Common myeloid progenitor, CD34-positive (primary cell): ENCODE results near the gene AKAP6.
"Not testable (repeated sequence)": the region's sequence is repeated elsewhere in the genome, so short reads cannot be mapped to it uniquely, and the experiment has no call there.

Experiments used
- CTCF ChIA-PET: fragments of 350-600 bp; sonication (Branson Sonifier 250); formaldehyde crosslinking; loops from one replicate; lab custom pipeline; 2021; ENCODE audit warnings: antibody characterized with exemption; lab: Charles Lee
- POLR2A ChIA-PET: fragments of 350-600 bp; sonication (Branson Sonifier 250); formaldehyde crosslinking; loops from one replicate; lab custom pipeline; 2021; ENCODE audit warnings: antibody characterized with exemption; lab: Charles Lee
- DNase-seq, 3 donors: peaks; one replicate each; pipeline versions ENCODE4 v3.0.0 to v3.0.0-alpha.2; 2013
- H3K27ac ChIP-seq, 2 experiments: 1 replicate in 1 of 2; 2 replicates in 1 of 2; pipeline ENCODE4 v1.7.0; 2013; ENCODE audit warnings: inconsistent platforms in 2 of 2, low read length in 2 of 2, mild to moderate bottlenecking in 2 of 2, low read depth in 1 of 2, moderate library complexity in 1 of 2; ENCODE audit not compliant: severe bottlenecking in 2 of 2, insufficient read depth in 1 of 2, poor library complexity in 1 of 2
- H3K27me3 ChIP-seq, 5 experiments: replicated peaks in 2 of 5; 1 replicate in 3 of 5; 2 replicates in 2 of 5; pipeline versions ENCODE4 v1.6.1 to v1.7.0; 2013; ENCODE audit warnings: low read length in 4 of 5, mild to moderate bottlenecking in 2 of 5, moderate library complexity in 2 of 5, inconsistent platforms in 1 of 5; ENCODE audit not compliant: insufficient read depth in 5 of 5, control insufficient read depth in 4 of 5
- H3K36me3 ChIP-seq, 4 experiments: 1 replicate in 2 of 4; 2 replicates in 2 of 4; pipeline versions ENCODE4 v1.6.1 to v1.7.0; 2013; ENCODE audit warnings: low read length in 3 of 4, control low read depth in 1 of 4, mild to moderate bottlenecking in 1 of 4; ENCODE audit not compliant: control insufficient read depth in 4 of 4, insufficient read depth in 4 of 4
- H3K4me1 ChIP-seq, 4 experiments: 1 replicate in 3 of 4; 2 replicates in 1 of 4; pipeline versions ENCODE4 v1.6.1 to v1.7.1; 2013; ENCODE audit warnings: low read length in 3 of 4, mild to moderate bottlenecking in 3 of 4, control low read depth in 1 of 4, inconsistent platforms in 1 of 4, moderate library complexity in 1 of 4; ENCODE audit not compliant: control insufficient read depth in 4 of 4, insufficient read depth in 4 of 4; ENCODE audit errors: control extremely low read depth in 1 of 4
- H3K4me3 ChIP-seq, 7 experiments: 1 replicate in 4 of 7; 2 replicates in 3 of 7; pipeline versions ENCODE4 v1.5.1 to v1.7.0; 2013; ENCODE audit warnings: mild to moderate bottlenecking in 7 of 7, low read length in 6 of 7, moderate library complexity in 6 of 7, inconsistent platforms in 2 of 7, low read depth in 2 of 7, control low read depth in 1 of 7; ENCODE audit not compliant: insufficient read depth in 4 of 7, control insufficient read depth in 1 of 7; ENCODE audit errors: extremely low read depth in 1 of 7
- H3K9me3 ChIP-seq, 5 experiments: 1 replicate in 4 of 5; 2 replicates in 1 of 5; pipeline versions ENCODE4 v1.6.1 to v1.7.1; 2013; ENCODE audit warnings: low read length in 4 of 5, mild to moderate bottlenecking in 2 of 5, inconsistent platforms in 1 of 5, low read depth in 1 of 5, moderate library complexity in 1 of 5; ENCODE audit not compliant: control insufficient read depth in 4 of 5, insufficient read depth in 2 of 5; ENCODE audit errors: control extremely low read depth in 1 of 5
- WGBS: methylation state at CpG from one replicate; pipeline ENCODE4 v1.1.5; 2013; ENCODE audit not compliant: insufficient coverage; 5-methylcytosine and 5-hydroxymethylcytosine counted together

Gene AKAP6

DNA sequence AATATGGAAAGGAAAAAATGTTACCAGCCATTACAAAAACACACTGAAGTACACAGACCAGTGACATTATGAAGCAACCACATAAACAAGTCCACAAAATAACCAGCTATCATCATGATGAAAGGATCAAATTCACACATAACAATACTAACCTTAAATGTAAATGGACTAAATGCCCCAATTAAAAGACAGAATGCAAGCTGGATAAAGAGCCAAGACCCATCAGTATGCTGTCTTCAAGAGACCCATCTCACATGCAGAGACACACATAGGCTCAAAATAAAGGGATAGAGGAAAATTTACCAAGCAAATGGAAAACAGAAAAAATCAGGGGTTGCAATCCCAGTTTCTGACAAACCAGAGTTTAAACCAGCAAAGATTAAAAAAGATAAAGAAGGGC lies 463.9 kb downstream of the AKAP6 start:
- H3K27me3 ChIP-seq, CTCF ChIA-PET, H3K36me3 ChIP-seq, H3K4me3 ChIP-seq, H3K4me1 ChIP-seq, DNase-seq, H3K27ac ChIP-seq, POLR2A ChIA-PET: not testable (repeated sequence)
- peaks cover 0 to 26% (median 3%) of the 10 kb centered on the region in 5 experiments for H3K9me3 ChIP-seq

DNA sequence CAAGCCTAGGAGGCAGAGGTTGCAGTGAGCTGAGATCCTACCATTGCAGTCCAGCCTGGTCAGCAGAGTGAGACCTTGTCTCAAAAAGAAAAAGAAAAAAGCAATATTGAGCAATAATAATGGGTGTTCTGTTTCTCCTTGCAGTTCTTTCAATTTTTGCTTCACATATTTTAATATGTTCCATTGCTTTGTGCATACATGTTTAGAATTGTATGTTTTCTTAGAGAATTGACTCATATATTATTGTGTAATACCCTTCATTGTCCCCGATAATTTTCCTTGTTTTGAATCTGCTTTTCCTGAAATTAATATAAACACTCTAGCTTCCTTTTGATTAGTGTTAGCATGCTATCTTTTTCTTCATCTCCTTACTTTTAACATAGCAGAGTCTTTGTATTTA lies 471.2 kb downstream of the AKAP6 start:
- no CpG with 5 or more reads among the region's 1 CpG for WGBS

DNA sequence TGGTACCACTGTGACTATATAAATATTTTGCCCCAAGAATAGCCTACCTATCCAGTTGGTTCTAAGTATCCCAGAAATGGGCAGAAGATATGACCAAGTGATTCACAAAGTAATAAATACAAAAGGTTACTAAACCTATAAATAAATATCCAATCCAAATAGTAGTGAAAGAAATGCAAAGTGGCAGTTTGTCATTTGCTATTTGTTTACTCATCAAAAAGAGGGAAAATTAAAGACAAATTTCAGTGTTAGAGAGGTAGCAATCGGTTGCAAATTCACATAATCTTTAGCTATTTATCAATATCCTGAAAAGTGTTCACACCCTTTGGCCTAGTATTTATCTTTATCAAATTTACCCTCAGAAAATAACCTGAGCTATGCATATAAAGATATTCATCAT lies 473.2 kb downstream of the AKAP6 start:
- Histone ChIP-seq H3K4me3 (no peak overlapping the region), H3K27me3 (no peaks in the 10 kb centered on the region), H3K27ac (no peak overlapping the region), H3K9me3 (peaks cover 2 to 34% (median 5%) of the 10 kb centered on the region in 5 experiments), H3K36me3 (no peaks in the 10 kb centered on the region), H3K4me1 (no peaks in the 10 kb centered on the region)
- CTCF ChIA-PET: no interaction called here
- POLR2A ChIA-PET: no interaction called here
- DNase-seq: no peak
- WGBS: no CpG with 5 or more reads among the region's 1 CpG

More for the DNA sequence above, 471.2 kb downstream of the AKAP6 start:
- Histone ChIP-seq H3K36me3 (no peaks in the 10 kb centered on the region), H3K27me3 (no peaks in the 10 kb centered on the region), H3K9me3 (peaks cover 2 to 37% (median 5%) of the 10 kb centered on the region in 5 experiments), H3K4me3 (no peak overlapping the region), H3K27ac (no peak overlapping the region), H3K4me1 (no peaks in the 10 kb centered on the region)
- no peak for DNase-seq
- ChIA-PET CTCF (no interaction called here), POLR2A (no interaction called here)

DNA sequence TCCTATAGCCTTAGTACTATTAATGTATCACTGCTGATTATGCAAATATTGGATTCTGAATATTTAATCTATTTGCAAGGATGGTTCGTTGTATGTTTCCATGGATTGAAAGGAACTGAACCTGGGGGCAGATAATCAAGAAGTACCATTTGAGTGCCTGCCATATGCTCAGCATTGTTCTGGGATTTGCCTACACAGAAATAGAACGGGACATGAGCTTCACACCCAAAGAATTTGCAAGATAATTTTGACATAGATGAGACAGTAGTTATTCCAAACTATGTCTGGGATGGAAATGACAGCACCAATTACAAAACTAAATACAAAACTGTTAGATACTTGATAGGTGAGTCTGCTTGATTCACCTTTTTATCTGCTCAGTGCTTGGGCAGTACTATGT lies 476.9 kb downstream of the AKAP6 start:
- H3K27me3 ChIP-seq: no peaks in the 10 kb centered on the region
- no peaks in the 10 kb centered on the region for H3K36me3 ChIP-seq
- peaks cover 0 to 6% (median 0%) of the 10 kb centered on the region in 4 experiments for H3K4me1 ChIP-seq
- no peak overlapping the region for H3K4me3 ChIP-seq
- no peak for DNase-seq
- H3K27ac ChIP-seq: no peak overlapping the region
- CTCF ChIA-PET: no interaction called here
- POLR2A ChIA-PET: no interaction called here
- H3K9me3 ChIP-seq: peaks cover 2 to 20% (median 5%) of the 10 kb centered on the region in 5 experiments
- 100% methylated on average over 1 of the region's 2 CpGs for WGBS

DNA sequence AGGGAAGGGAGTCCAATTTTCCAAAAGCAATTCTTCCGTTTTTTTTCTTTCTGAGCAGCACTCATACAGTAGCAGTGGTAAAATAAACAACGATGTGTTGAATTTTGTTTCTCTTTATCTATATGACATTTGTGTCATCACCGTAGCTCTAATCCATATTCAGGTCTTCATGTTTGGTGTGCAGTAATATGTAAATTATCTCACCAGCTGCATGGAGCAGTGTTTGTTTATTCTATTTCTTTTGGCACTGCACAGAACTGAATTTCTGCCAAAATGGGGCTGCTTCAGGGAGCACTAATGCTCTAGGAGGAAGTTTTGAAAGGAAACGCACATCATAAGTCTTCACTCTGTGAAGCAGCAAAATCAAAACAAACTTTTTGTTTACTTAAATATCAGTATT lies 479.5 kb downstream of the AKAP6 start:
- DNase-seq: no peak
- H3K4me3 ChIP-seq: no peak overlapping the region
- H3K9me3 ChIP-seq: peaks cover under 1 to 6% (median 2%) of the 10 kb centered on the region in 5 experiments
- no CpG with 5 or more reads among the region's 4 CpGs for WGBS
- no peak overlapping the region for H3K27ac ChIP-seq
- no peaks in the 10 kb centered on the region for H3K36me3 ChIP-seq
- CTCF ChIA-PET: interaction anchor here (1.3 kb wide), 1 partner anchor 11 kb away, joined by 3 read pairs; no protein-coding TSS in a partner anchor
- no peaks in the 10 kb centered on the region for H3K27me3 ChIP-seq
- POLR2A ChIA-PET: no interaction called here
- H3K4me1 ChIP-seq: peaks cover 0 to 6% (median 0%) of the 10 kb centered on the region in 4 experiments

DNA sequence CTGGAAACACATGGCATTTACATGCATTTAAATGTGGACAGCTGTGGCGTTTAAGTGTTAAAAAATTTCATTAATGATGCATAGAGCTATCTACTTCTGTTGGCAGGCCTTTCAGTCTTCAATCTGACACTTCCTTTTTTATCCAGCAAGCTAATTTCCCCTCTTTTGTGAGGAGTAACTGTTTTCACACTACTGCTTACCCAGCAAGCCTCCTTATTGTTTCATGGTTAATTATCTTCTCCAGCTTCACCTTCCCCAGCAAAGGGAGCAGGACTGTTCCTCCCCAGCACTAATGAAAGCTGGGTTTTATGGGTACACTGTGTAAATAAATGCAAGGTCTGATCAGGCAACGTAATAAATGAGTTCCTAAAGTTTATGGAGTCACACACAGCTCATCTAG lies 480.2 kb downstream of the AKAP6 start:
- POLR2A ChIA-PET: no interaction called here
- CTCF ChIA-PET: interaction anchor here (1.3 kb wide), 1 partner anchor 11 kb away, joined by 3 read pairs; no protein-coding TSS in a partner anchor
- Histone ChIP-seq H3K4me1 (peaks cover 0 to 6% (median 0%) of the 10 kb centered on the region in 4 experiments), H3K4me3 (no peak overlapping the region), H3K27ac (no peak overlapping the region), H3K36me3 (no peaks in the 10 kb centered on the region), H3K9me3 (no peaks in the 10 kb centered on the region), H3K27me3 (no peaks in the 10 kb centered on the region)
- DNase-seq: no peak
- no CpG with 5 or more reads among the region's 2 CpGs for WGBS

DNA sequence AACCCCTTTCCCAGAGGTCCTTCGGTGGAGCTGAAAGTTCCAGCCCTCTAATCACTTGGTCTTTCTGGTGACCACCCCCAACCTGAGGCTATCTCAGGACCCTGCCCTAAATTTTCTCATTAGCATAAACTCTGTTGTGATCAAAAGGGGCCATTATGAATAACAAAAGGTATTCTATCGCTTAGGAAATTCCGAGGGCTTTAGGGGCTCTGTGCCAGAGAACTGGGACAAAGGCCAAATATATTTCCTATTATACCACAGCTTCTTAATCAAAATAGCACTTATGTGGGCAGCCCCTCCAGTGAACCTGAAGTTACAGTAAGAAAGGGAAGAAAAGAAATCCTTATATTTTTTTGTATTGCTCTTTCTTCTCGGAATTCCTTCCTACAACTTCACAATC lies 484.3 kb downstream of the AKAP6 start:
- CTCF ChIA-PET: no interaction called here
- no peaks in the 10 kb centered on the region for H3K36me3 ChIP-seq
- no peak overlapping the region for H3K4me3 ChIP-seq
- H3K27ac ChIP-seq: no peak overlapping the region
- no peaks in the 10 kb centered on the region for H3K9me3 ChIP-seq
- POLR2A ChIA-PET: no interaction called here
- H3K4me1 ChIP-seq: peaks cover 0 to 6% (median 0%) of the 10 kb centered on the region in 4 experiments
- no peak for DNase-seq
- no CpG with 5 or more reads among the region's 4 CpGs for WGBS
- no peaks in the 10 kb centered on the region for H3K27me3 ChIP-seq
